T-helper 22 cell (primary cell): ENCODE results near the gene MEGF6.

ENCODE experiments used
- DNase-seq: peaks from one replicate; pipeline ENCODE4 v3.0.0-alpha.2; 2020; ENCODE audit warnings: low read depth

Gene MEGF6

DNA sequence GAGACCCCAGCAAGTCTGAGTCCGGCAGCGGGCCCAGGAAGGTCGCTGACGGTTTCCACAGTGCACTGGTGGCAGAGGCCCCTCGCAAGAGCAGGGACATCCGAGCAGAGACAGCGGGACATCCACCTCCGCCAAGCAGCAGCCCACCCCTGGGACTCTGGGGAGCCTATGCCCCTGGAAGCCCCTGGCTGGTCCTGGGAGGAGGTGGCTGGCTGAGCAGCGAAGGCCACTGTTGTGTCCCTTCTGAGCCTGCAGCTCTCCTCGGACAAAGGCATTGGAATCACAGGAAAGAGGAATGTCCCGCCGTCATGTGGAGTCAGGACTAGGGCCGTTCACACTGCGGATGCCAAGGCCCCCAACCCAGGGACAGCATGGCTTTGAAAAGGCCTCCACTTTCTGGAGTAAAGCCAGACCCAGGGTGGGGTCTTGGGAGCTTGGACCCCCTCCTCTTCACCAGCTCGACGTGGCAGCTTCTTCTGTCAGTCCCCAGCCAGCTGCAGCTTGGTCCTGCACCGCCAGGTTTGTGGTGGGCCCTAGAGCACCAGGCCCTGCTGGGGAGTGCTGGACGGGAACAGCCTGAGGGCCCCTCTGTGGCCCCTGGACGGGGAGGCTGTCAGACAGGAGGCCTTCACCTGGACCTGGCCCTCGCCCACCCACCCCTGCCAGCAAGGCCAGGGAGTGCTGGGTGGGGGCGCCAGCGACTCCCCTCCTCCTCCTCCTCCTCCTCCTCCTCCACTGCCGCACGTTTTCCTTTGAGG lies 1.4 kb downstream of the MEGF6 start:
- no peak for DNase-seq

DNA sequence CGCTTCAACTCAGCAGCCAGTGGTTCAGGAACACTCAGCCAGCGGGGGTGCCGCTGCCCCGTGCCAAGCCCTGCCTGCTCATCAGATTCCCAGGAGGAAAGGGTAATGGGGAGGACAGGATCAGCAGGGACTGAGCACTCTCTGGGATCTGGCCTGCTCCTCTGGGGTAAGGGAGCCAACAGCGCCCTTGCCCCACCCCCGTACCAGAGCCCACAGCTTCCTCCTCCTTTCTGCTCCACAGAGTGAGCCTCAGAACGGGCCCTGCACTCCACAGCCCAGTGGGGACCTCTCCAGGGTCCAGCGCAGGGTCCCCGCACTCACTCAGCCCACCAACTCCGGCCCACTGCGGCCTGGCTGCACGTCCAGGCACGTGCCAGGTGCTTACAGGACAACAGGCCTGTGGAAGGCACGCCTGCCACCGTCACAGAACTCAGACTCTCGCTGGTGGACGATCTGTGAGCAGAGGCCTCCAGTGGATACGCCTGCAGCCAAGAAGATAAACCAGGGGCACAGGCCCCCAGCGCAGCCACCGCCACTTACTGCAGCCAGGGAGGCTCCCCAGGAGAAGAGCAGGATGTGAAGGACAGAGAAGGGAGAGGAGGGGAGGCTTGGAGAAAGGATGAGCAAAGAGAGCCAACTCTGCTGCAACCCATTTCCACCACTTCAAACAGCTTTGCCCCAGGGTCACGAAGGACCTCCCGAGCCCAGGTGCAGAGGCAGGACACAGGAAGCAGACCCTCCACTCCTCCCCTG lies 2.1 kb downstream of the MEGF6 start:
- no peak for DNase-seq

DNA sequence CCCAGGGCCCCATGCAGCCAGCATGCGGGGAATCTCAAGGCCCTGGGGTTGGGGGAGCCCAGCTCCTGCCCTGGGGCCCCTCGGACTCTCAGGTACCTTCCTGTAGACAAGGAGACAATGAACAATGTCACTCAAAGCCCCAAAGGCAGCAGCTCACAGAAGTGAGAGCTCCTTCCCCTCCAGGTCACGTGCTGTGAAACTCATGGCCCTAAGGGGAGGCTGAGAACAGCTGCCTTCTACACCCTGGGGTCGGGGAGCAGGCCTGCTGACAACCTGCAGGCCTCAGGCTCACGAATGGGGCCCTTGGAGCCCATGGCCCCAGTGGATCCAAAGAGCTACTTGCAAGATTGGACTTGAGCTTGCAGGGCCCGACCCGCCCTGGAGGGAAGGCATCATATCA lies 3.2 kb downstream of the MEGF6 start:
- DNase-seq = no peak

GRCh38 chr1:3607703-3608065 lies 3.6 kb downstream of the MEGF6 start:
- no peak for DNase-seq

GRCh38 chr1:3606779-3607702 lies 4.3 kb downstream of the MEGF6 start:
- no peak for DNase-seq

DNA sequence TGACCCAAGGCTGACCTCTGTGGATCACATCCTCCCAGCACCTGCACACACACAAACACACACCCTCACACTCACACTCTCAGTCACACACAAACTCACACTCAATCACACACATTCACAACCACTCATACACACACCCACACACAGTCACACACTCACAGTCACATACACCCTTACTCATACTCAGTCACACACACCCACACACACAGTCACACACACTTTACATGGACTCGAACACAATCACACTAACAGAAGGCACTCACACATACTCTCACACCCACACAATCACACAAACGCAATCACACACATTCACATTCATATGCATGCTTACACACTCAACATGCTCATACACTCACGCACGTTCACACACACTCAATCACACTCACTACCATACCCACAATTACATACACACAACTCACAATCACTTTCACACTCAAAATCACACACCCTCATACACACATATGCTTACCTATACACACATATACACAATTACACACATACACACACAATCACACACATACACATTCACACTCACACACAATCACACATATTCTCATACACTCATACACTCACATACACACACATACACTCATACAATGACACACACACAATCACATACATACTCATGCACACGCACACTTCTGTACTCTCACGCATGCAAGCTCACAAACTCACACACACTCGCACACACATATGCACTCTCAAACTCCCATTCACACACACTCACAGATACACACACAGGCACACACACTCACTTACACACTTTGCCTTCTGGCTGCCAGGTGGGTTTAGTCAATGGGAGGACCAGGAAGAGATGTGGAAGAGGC lies 6.1 kb downstream of the MEGF6 start:
- DNase-seq = no peak

DNA sequence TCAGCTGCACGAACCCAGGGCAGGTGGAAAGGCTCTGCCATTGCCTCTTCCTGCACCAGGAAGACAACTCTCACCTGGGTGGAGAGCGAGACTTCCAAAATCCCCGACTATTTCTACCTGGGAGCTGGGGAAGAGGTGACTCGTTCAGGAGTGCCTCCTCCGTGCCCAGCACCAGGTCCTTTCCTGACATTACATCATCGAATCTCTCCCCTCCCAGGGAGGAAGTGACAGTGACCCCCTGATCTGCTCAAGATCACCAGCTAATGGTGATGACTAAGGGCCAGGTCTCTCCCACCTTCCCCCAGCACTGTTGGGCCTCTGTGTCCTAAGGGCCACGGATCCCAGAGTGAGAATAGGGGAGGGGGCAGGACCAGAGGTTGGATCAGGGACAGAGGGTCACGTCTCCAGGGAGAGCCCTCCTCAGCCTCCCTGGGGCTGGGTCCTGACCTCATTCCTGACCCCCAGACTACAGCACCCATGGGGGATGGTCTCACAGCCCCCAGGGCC lies 6.8 kb downstream of the MEGF6 start:
- DNase-seq = no peak

- DNase-seq = no peak
These were observed 7.5 kb downstream of the MEGF6 start for GRCh38 chr1:3603571-3604467.

DNA sequence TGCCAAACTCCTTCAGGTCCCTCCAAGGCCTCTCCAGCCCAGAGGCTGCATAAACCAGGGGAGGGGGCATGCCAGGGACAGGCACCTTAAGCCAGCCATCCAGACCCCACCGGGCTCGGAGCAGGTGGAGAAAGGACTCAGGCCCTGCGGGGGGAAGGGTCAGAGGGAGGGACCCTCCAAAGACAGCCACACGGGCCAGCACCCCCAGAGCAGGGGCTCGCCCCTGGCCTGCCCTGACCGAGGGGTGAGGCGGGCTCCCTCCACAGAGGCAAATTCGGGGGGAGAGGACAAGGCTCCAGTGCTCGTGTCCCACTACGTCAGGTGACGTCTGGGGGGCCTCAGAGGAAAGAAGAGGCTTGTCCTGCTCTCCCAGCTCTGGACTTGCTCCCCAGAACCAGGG lies 8.2 kb downstream of the MEGF6 start:
- DNase-seq = no peak

DNA sequence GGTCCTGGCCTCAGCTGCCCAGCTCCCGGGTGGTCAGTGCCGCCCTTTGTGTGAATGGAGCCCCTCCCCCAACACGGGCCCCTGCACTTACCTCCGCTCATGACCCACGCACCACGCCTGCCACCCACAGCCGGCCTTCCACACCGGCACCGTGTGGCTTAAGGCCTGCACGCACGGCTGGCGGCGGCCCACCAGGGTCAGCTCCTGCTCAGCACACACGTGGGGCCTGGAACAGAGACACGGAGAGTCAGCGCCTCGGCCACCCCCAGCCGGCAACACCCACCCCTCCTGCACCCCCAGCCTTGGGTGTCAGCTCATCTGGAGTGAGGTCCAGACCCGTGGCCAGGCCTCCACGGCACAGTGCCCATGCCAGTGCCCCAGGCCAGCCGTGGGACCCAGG lies 8.9 kb downstream of the MEGF6 start:
- no peak for DNase-seq

- DNase-seq = no peak
These were observed 9.6 kb downstream of the MEGF6 start for GRCh38 chr1:3601743-3602142.

- DNase-seq = no peak
These were observed 11.0 kb downstream of the MEGF6 start for GRCh38 chr1:3600354-3600753.

GRCh38 chr1:3599816-3600215 lies 11.5 kb downstream of the MEGF6 start:
- DNase-seq = no peak

GRCh38 chr1:3599286-3599811 lies 12.0 kb downstream of the MEGF6 start:
- DNase-seq = no peak

GRCh38 chr1:3598522-3599285 lies 12.6 kb downstream of the MEGF6 start:
- DNase-seq = no peak

- DNase-seq = no peak
These were observed 13.2 kb downstream of the MEGF6 start for GRCh38 chr1:3598051-3598491.

GRCh38 chr1:3597599-3597964 lies 13.7 kb downstream of the MEGF6 start:
- DNase-seq = no peak

DNA sequence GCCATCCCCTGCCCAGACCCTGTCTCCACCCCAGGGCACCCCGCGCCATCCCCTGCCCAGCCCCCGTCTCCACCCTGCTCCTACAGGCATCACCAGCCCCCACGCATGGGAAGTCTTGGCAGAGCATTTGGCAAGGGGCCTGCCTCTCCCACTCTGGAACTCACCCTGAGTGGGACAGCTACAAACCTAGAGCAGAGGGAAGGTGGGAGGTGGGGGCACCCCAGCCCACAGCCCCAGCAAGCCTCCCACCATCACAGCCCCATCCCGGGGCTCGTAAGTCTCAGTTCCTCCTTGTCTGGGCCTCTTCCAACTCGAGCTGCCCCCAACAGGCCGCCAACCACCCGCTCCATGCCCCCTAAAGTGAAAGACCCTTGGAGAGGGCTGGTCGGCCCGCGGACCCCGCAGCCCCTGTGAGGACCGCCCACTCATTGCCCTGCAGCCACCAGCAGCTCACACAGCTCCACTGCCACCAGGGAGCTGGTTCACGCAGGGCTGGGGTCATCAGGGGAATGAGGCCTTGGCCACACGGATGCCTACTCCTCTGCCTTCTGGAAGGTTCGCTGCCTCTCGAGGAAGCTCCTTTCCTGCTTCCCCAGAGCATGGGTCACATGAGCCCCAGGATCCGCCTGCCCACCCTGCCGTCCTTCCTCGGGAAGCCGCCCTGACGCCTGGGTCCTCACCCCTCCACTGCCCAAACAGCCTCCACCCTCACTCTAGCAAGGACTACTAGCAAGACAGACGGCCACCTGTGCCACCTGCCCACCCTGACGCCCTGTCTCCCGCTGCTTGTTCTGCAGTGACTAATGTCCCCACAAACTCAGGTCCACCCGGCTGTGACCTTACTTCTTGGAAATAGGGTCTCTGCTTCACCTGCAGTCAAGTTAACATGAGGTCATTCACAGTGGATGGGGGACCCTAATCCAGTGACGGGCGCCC lies 14.4 kb downstream of the MEGF6 start:
- DNase-seq = no peak
